GM18526 (cell line): Measurements from ENCODE around the gene KCNMA1.

Source experiments
- POLR2A ChIP-seq: IDR thresholded peaks from 3 replicates; pipeline ENCODE4 v1.6.1; 2011; ENCODE audit not compliant: insufficient read length; ENCODE audit errors: extremely low read depth

Gene KCNMA1

DNA sequence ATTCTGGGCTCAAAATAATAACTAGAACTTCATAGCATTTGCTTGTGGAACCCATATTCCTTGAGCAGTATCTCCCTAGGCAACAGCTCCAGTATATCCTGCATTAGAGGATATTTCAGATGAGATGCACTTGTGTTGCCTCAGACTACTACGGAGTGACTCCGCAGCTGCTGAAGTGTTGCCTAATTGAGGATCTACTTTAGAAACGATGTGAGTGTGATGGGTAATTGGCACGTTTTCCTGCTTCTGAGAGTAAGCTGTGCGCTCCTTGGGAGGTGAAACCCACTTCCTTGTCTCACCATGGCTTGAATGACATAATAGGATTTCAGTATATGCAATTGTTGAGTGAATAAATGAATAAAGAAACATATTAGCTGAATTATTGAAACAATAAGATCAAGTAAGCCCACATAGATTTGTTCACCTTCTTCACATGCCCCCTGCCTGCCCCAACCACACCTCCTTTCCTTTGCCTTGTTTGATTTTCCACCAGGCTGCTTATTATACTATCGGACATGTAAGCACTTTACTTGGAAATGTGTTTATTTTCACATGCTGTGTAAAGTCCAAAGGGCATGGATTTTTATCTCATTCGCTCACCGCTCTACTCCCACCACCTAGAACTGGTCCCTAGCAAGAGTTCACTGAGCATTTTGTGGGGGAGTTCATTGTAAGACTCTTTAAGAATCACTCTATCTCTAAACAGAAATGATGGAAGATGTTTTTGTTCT is 303.8 kb downstream of the KCNMA1 start:
- no peak for TF ChIP-seq POLR2A

DNA sequence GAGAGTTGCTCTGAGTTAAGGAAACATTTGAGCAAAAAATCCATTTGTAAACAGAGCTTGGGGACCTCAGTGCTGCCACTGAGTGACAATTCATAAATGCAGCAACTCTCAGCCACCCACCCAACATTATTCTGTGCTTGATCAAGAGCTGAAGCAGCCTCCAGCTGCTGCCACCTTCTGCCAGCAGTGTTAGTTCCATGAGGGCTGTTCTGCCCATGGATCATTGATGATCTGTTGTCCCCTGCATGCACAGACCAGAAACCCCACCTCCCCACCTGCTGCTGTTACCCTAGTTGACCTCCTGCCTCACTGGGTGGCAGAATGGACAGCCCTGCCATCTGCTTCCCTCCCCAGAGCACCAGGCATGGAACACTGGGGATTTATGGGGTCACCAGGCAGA is 305.4 kb downstream of the KCNMA1 start:
- TF ChIP-seq POLR2A, result no peak

DNA sequence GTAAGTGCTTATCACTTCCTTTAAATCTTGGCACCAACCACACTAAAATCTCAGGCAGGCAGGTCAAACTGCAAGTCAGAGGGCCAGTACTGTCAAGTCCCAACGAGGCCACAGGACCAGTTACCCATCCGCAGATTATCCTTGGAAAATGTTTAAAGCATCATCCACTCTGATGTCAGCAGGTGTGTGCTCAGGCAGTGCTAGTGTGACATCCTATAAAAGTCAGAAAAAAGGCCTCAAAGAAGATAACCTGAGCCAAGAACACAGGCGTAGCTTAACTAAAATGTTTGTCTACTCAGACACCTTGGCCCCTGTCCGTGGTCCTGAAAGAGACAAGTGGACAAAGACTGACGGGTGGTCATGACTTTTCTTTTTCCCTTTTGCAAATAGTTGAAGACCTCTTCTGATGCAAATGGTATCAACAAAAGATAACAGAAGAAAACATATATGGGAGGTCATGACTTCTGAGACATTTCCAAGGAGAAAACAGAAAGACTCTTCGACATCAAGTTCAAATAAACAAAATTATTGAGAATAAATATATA is 309.3 kb downstream of the KCNMA1 start:
- no peak for TF ChIP-seq POLR2A

DNA sequence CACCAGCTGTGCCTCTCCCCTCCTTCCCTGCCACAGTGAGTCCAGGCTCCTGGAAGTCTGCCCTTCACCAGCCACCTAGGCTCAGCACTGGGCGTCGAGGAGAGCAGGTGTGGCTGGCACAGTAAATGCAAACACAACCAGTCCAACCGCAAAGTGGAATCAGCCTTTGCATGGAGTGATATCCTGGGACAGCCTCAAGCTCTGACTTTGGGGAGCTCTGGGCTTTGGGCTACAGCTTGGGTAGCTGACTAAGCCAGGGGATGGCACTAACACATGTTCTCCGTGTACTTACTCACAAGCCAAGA is 312.4 kb downstream of the KCNMA1 start:
- no peak for TF ChIP-seq POLR2A

GRCh38 chr10:77321838-77322237 is 315.8 kb downstream of the KCNMA1 start:
- TF ChIP-seq POLR2A, result no peak

- no peak for TF ChIP-seq POLR2A
These were observed 316.6 kb downstream of the KCNMA1 start for GRCh38 chr10:77320971-77321471.

DNA sequence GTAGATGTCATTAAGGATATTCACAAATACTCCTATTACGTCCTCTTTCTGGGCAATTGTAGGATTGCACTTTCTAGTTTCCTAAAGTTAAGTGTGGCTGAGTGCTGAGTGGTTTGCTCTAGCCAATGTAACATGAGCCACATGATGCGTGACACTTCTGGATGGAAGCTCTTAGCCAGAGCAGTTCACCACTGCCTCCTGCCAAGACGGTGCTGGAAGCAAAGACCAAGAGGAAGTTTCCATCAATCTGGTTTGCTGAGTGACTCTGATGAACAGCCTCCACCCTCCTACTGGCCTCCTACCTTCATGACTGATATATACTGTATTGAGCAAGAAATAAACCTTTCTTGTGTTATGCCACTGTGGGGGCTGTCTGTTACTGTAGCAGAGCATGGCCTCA is 318.1 kb downstream of the KCNMA1 start:
- no peak for TF ChIP-seq POLR2A

DNA sequence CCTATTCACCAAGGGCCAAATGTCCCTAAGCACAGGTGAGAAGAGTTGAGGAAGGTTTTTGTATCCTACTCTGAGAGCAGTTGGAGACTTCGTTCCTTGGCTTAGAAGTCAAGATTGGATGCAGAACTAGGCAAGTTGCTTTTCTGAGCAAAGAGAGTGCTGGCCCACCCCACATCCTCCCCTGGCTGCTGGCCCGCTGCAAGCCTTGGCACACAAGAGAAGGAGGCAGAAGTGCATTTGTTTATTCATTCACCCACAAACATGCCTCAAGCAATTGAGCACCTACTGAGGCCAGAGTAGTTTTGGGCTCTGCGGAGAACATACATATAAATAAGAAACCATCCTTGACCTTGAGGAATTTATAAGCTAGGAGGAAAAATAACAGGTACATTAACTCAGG is 318.9 kb downstream of the KCNMA1 start:
- no peak for TF ChIP-seq POLR2A

- no peak for TF ChIP-seq POLR2A
These were observed 320.4 kb downstream of the KCNMA1 start for GRCh38 chr10:77317221-77317620.

DNA sequence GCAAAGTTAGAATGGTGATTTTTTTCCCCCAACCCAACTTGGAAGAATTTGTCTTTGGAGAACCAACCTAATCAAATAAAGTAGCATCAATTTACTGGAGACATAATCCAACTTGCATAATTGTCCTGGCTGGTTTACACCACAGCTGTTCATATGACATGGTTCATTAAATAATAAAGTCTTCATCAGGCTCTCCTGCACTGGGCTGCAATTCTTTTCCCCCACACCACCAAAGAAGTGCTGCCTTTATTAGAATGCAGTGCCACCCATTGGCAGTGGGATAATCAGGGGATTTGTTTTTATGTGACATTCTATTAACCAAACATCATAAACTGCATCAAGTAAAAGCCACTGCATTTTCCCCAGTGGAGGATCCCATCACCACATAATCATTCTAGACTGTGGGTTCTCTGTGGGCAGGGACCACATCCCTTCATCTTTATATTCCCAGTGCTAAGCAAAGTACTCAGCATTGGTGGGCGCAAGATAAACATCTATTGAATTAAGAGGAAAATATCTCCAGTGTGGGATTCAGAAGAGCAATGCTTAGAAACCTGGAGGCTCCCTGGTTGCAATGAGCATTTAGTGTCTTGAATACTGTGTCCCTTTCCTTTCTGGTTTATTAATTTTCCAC is 322.0 kb downstream of the KCNMA1 start:
- TF ChIP-seq POLR2A, result no peak

GRCh38 chr10:77313066-77313750 is 324.4 kb downstream of the KCNMA1 start:
- no peak for TF ChIP-seq POLR2A

DNA sequence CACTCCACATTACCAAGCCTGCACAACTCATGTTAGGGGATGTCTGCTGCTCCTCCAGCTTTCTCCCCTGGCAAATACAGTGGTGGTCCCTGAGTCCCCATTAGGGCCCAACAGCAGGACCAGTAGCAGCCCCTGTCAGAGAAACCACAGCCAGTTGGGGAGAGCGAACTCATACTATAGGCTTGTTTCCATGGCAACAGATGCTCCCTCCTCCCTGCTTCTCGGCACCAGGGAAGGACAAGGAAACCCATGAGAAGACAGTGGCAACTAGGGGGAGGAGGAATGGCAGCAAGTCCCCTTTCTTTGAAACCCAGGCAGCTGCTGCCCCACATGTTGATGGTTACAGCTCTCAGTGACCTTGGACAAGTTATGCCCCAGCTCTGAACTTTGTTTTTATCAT is 326.4 kb downstream of the KCNMA1 start:
- TF ChIP-seq POLR2A, result no peak

DNA sequence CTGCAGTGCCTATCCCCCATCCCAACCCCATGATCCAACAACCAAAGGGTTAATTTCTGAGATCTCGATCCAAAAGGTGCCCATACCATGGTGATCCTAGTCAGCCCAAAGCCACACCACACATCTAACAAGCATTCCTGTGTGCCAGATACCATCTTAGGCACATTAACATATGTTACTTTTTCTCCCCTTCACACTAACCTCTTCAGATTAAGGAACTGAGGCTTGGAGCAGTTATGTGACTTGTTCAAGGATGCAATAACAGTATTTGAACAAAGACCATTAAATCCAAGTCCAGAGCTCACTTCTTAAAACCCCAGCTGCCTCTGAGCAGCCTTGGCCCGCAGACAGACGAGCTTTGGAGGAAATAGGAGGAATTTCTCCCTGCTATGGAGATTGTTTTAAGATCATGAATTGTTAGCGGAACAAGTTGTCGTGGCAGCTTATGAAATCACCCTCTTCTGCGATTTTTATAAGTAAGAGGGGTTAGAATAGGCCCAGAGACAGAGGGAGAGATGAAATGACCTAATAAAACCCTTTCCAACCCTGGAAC is 327.2 kb downstream of the KCNMA1 start:
- TF ChIP-seq POLR2A, result no peak

GRCh38 chr10:77309509-77309908 is 328.1 kb downstream of the KCNMA1 start:
- TF ChIP-seq POLR2A, result no peak

DNA sequence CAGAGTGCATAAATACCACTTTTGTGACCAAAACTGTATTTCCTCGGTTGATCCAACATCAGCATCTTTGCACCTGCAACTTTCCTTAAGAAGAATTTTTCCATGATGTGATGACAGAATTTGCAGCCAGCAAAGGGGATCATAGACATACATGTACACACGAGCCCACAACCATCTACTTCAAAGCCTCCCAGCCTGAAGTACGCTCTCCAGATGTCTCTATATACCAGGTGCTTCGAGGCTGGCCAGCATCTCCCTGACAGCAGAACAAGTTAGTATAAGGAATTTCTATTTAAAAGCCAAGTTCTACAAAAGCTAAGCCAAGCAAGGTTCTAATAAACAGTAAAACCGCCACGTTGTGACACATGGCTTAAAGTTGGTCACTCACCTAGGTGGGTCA is 328.5 kb downstream of the KCNMA1 start:
- TF ChIP-seq POLR2A, result no peak

DNA sequence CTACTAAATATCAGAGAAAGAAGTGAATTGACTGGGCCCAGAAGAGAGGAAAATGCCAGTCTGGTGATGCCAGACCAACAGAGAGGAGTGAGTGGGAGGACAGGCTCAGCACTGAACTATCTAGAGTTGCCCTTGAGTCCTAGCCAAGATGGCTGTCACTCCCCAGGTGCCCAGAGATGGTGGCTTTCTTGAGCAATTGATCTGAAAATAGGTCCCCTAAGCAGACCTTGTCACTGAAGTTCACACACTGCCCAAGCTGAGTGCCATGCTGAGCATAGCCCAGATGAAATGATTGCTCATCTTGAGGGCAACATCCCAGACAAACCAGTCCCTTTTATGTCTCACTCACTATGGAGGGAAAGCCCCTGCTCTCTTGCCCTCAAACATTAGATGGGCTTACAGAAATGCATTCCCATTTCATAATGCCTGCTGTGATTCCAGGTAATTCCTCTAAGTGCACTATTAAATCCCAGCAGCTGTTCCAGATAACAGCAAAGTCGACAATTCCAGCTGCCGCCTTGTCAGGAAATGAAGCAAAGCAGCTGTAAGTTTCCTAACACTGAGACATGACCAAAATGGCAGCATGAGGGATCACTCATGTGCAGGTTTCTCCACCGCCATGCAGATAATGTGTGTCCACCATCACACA is 329.4 kb downstream of the KCNMA1 start:
- TF ChIP-seq POLR2A, result no peak

DNA sequence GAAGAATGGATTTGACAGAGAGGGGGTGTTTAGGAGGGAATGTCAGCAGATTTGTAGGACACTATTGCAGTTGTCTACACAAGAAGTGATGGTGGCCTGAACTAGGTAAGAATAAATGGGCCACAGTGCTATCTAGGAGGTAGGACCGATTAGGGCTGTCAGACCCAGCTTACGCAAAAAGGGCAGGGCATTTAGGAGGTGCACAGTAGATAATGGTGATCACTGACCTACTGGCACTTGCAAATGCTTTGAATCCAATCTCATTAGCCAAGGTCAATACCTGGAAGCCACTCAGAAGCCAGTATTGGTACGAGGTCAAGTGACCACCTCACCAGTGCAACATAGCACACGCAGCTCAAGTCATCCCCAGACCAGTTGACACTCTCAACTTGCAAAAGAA is 330.9 kb downstream of the KCNMA1 start:
- no peak for TF ChIP-seq POLR2A
